Measurements from ENCODE around the gene VPS13A. TPM values are rescaled to one million over a fixed set of nuclear protein-coding genes. Genes with fewer than 3 reads are reported as not detected.
A peak's percentile ranks its signal among the peaks of the same experiment; 100 is the strongest.
"Not testable (repeated sequence)": the region's sequence is repeated elsewhere in the genome, so short reads cannot be mapped to it uniquely, and the experiment has no call there.

VPS13A gene
- total RNA-seq, 1 experiment from 2014 or later, result 17.5 TPM

- DNase-seq (ENCODE audit: low read depth), result no peak
Measured at GRCh38 chr9:77183581-77183980, 6.2 kb downstream of the VPS13A start.

- DNase-seq (ENCODE audit: low read depth), result no peak
Measured at GRCh38 chr9:77188242-77188641, 10.9 kb downstream of the VPS13A start.

- DNase-seq (ENCODE audit: low read depth), result no peak
Measured at GRCh38 chr9:77194423-77194822, 17.1 kb downstream of the VPS13A start.

- peak; percentile 12 for DNase-seq (ENCODE audit: low read depth)
Measured at GRCh38 chr9:77210116-77210515, 32.8 kb downstream of the VPS13A start.

GRCh38 chr9:77211561-77211960 lies 34.2 kb downstream of the VPS13A start:
- no peak for DNase-seq (ENCODE audit: low read depth)

GRCh38 chr9:77212801-77213200 lies 35.5 kb downstream of the VPS13A start:
- no peak for DNase-seq (ENCODE audit: low read depth)

GRCh38 chr9:77215874-77216273 lies 38.5 kb downstream of the VPS13A start:
- no peak for DNase-seq (ENCODE audit: low read depth)

- DNase-seq (ENCODE audit: low read depth), result no peak
Measured at GRCh38 chr9:77218612-77219011, 41.3 kb downstream of the VPS13A start.

- no peak for DNase-seq (ENCODE audit: low read depth)
Measured at GRCh38 chr9:77221431-77221830, 44.1 kb downstream of the VPS13A start.

GRCh38 chr9:77224746-77225312 lies 47.5 kb downstream of the VPS13A start:
- DNase-seq (ENCODE audit: low read depth), result no peak

GRCh38 chr9:77236693-77237092 lies 59.4 kb downstream of the VPS13A start:
- DNase-seq (ENCODE audit: low read depth), result no peak

- DNase-seq (ENCODE audit: low read depth), result no peak
Measured at GRCh38 chr9:77237896-77238295, 60.6 kb downstream of the VPS13A start.

GRCh38 chr9:77251050-77251449 lies 73.7 kb downstream of the VPS13A start:
- no peak for DNase-seq (ENCODE audit: low read depth)

- DNase-seq (ENCODE audit: low read depth), result no peak
Measured at GRCh38 chr9:77257275-77257674, 79.9 kb downstream of the VPS13A start.

- no peak for DNase-seq (ENCODE audit: low read depth)
Measured at GRCh38 chr9:77261605-77262004, 84.3 kb downstream of the VPS13A start.

- not testable (repeated sequence) for DNase-seq (ENCODE audit: low read depth)
Measured at GRCh38 chr9:77267762-77268161, 90.4 kb downstream of the VPS13A start.

GRCh38 chr9:77271023-77271690 lies 93.8 kb downstream of the VPS13A start:
- DNase-seq (ENCODE audit: low read depth), result no peak

GRCh38 chr9:77276799-77277198 lies 99.5 kb downstream of the VPS13A start:
- no peak for DNase-seq (ENCODE audit: low read depth)

GRCh38 chr9:77277719-77278118 lies 100.4 kb downstream of the VPS13A start:
- no peak for DNase-seq (ENCODE audit: low read depth)

- DNase-seq (ENCODE audit: low read depth), result no peak
Measured at GRCh38 chr9:77283991-77284390, 106.7 kb downstream of the VPS13A start.

- no peak for DNase-seq (ENCODE audit: low read depth)
Measured at GRCh38 chr9:77284616-77285015, 107.3 kb downstream of the VPS13A start.

GRCh38 chr9:77290373-77290772 lies 113.0 kb downstream of the VPS13A start:
- no peak for DNase-seq (ENCODE audit: low read depth)

- DNase-seq (ENCODE audit: low read depth), result peak; percentile 25
Measured at GRCh38 chr9:77291714-77292113, 114.4 kb downstream of the VPS13A start.

GRCh38 chr9:77293949-77294348 lies 116.6 kb downstream of the VPS13A start:
- DNase-seq (ENCODE audit: low read depth), result no peak

Data from Daoy (cell line).